ENCODE data around the gene ELAVL2. TPM values are rescaled to one million over a fixed set of nuclear protein-coding genes. Genes with fewer than 3 reads are reported as not detected.

Gene ELAVL2
- total RNA-seq, 1 donor from 2014 or later: 0.15 TPM

- DNase-seq (ENCODE audit: low read depth): peak; percentile 63
Observed at GRCh38 chr9:23769307-23769935, 56.6 kb downstream of the ELAVL2 start.

GRCh38 chr9:23768861-23769260 lies 57.2 kb downstream of the ELAVL2 start:
- DNase-seq (ENCODE audit: low read depth): no peak

DNA sequence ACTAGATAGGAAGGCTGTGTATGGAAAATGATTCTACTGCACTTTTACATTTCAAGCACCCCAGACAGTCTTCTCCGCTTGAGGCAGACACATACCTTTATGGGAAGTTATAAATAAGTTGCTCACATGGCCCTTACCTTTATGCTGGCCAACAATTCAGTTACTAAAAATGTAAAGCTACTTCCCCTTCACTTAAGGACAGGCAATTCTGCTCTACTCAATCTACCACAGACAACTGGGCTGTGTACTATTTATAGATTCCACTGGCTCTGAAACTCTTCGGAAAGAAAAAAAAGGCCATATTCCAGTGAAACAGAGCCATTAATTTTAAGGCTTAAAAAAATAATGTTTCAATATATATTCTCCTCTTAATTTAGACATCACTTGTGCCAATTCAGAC lies 59.4 kb downstream of the ELAVL2 start:
- no peak for DNase-seq (ENCODE audit: low read depth)

- no peak for DNase-seq (ENCODE audit: low read depth)
Observed at GRCh38 chr9:23765561-23765960, 60.5 kb downstream of the ELAVL2 start.

GRCh38 chr9:23764219-23764618 lies 61.8 kb downstream of the ELAVL2 start:
- no peak for DNase-seq (ENCODE audit: low read depth)

DNA sequence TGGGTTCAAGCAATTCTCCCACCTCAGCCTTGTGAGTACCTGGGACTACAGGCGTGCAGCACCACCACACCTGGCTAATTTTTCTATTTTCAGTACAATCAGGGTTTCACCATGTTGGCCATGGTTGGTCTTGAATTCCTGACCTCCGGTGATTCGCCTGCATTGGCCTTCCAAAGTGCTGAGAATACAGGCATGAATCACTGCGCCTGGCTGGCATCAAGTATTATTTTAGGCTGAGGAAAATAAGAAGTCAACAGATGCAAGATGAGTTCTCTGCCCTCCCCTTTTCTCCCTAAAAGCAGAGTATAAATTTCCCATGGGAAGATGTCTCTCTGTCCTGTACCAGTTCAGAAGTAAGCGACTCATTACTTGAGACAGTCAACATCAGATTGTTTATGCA lies 71.5 kb downstream of the ELAVL2 start:
- no peak for DNase-seq (ENCODE audit: low read depth)

GRCh38 chr9:23752859-23753258 lies 73.2 kb downstream of the ELAVL2 start:
- DNase-seq (ENCODE audit: low read depth): no peak

GRCh38 chr9:23751633-23752032 lies 74.4 kb downstream of the ELAVL2 start:
- no peak for DNase-seq (ENCODE audit: low read depth)

- DNase-seq (ENCODE audit: low read depth): no peak
Observed at GRCh38 chr9:23750808-23751207, 75.2 kb downstream of the ELAVL2 start.

DNA sequence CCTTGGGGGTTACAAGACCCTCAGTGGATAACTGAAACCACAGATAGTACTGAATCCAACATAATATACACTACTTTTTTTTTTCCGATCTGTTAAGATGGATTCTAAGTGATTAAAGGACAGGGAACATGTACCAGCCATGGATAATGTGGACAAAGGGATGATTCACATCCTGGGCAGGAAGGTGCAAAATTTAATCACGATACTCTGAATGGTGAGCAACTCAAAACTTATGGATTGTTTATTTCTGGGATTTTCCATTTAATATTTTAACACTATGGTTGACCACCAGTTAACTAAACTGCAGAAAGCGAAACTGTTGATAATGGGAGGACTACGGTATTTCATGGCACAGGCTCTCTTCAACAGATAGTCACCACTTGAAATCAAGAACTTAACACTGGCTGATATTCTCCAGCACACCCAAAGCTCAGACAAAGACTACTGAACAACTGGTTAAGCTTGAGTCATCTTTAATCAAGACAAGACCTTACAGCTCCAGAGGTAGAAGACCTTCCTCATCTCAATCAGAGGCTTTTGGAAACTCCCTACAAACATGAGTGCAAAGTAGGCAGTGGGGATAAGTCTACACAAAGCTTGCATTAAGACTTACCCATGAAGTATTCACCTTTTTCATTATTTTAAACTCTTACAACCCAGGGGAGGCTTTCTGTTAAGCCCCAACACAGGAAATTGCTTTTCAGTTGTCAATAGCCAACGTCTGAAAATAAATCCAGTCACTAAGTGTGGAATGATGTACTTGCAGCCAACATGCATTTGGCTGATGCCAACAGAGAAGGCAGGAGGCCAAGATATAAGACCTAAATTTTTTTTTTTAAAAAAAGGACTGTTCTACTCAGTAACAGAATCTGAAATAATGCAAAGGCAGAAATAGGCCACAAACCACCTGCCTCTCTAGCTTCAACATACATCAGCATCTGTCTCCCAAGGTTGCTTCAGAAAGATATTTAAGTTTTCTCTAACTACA lies 78.7 kb downstream of the ELAVL2 start:
- no peak for DNase-seq (ENCODE audit: low read depth)

DNA sequence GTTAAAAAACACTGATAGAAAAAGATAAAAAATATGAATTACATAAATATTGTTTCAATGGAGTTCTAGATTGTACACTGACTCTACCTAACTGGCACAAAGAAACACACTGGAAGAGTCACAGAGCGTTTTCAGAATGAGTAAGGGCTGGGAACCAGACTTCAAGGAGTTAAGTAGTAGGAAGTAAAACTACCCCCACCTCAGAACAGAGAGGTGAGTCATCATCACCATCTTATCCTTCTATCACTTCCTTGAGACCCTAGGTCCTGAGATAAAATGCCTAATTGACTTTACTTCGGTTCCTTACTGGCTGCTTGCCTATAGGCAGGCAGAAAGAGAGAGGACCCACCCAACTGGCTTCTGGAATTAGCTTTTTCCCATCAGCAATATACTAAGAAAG lies 79.7 kb downstream of the ELAVL2 start:
- DNase-seq (ENCODE audit: low read depth): no peak

DNA sequence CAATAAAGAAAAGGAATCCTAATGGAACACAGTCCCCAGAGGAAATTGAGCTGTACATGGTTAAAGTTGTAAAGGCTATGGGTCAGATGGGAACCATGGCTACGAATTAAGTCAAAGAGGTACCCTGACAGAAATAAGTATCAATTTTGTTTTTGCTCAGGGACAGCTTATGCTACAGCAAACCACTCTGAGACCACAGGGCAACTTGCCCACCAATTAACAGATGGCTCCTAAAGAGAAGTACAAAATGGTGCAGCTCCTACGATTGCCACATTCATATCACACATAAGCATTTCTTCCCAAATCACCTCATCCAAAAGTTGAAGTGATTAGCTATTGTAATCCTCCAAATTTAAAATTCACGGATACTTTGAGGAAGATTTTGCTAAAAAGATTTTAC lies 83.0 kb downstream of the ELAVL2 start:
- no peak for DNase-seq (ENCODE audit: low read depth)

DNA sequence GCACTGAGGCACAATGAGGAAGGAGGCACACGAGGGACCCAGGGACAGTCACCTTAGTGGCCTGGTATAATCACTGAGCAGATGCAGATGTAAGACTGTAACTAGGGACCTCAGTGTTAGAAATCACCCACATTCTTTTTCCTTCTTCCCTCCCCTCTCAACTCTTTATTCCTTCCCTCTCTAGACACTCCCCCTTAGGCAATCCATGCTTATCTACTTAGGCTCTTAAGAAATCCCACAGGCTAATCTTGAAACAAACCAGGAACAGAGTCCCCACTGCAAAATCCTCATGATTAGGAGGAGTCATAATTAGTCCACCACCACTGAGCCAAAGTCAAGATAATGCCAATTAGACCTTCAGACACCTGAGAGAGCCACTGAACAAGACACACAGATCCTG lies 84.7 kb downstream of the ELAVL2 start:
- DNase-seq (ENCODE audit: low read depth): no peak

DNA sequence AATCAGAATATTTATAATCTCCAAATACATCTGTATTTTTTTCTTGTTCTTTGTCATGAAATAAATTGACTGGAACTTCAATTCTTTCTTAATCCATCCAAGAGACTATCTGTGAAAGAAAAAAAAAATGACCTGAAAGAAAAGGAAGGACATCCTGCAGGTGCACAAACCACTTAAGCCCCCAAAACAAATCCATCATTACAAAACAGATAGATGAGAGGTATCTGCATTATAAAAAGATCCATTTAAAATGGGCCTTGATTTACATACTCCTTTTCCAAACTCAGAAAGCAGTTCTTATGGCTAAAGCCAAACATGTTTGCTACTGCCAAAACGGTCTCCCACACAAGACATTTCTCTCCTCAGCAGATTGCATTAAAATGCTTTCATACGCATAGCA lies 85.5 kb downstream of the ELAVL2 start:
- no peak for DNase-seq (ENCODE audit: low read depth)

GRCh38 chr9:23739753-23740152 lies 86.3 kb downstream of the ELAVL2 start:
- DNase-seq (ENCODE audit: low read depth): no peak

DNA sequence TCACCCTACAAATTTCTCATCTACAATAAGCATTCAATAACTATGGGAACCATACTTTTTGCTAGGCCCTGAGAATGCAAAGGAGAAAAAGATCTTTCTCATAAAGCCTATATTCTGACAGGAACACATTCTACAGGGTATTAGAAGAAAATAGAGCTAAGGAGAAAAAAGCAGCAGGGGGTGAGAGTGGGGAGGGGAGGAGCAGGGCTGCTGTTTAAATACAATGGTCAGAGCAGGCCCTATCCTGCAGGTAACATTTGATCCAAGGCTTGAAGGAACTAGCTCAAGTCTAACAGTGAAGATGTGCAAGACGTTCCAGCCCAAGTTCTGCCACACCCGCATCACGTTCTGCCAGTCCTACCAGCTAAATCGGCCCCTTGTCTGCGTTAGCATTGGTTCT lies 89.7 kb downstream of the ELAVL2 start:
- DNase-seq (ENCODE audit: low read depth): no peak

DNA sequence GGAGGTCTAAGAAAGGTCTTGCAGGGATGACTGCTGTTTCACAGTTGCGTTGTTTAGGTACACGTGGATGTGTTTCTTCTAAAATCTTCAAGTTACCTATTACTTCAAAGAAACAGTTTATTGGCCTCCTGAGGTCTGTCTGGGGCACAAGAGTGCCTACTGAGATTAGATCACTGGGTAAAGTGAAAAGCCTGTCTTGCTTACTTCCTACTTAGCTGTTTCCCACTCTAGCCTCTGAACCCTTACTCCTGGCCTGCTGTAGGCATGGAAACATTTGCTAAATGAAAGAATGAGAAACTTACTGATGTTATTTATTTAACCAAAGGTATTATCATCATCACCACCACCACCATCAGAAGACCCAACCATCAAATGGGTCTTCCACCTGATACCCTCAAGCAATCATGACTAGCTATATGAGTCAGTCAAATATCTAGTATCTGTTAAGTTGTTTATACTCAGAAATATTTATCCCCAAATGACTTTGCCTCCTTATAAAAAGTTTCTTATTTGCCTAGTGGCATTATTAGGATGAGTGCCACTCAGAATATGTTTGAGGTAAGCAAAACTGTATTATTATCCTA lies 92.5 kb downstream of the ELAVL2 start:
- no peak for DNase-seq (ENCODE audit: low read depth)

DNA sequence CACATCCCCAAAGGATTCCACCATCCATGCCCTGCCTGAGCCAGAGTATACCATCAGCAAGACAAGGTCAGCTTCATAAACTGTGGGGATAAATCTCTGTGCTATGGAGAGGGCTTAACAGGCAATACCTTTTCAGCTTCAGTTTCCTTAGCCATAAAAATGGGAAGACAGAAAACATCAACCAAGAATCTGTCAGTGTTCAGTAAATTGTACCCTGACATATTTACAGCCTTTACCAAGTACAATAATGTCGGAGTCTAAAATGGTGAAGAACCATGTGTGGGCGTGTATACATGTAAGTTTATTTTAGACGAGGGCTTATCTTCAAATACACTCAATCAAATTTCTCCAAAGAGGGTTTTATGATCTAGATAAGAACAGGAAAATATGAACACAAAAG lies 94.7 kb downstream of the ELAVL2 start:
- no peak for DNase-seq (ENCODE audit: low read depth)

- DNase-seq (ENCODE audit: low read depth): no peak
Observed at GRCh38 chr9:23730364-23730763, 95.7 kb downstream of the ELAVL2 start.

GRCh38 chr9:23728736-23729135 lies 97.3 kb downstream of the ELAVL2 start:
- DNase-seq (ENCODE audit: low read depth): no peak

DNA sequence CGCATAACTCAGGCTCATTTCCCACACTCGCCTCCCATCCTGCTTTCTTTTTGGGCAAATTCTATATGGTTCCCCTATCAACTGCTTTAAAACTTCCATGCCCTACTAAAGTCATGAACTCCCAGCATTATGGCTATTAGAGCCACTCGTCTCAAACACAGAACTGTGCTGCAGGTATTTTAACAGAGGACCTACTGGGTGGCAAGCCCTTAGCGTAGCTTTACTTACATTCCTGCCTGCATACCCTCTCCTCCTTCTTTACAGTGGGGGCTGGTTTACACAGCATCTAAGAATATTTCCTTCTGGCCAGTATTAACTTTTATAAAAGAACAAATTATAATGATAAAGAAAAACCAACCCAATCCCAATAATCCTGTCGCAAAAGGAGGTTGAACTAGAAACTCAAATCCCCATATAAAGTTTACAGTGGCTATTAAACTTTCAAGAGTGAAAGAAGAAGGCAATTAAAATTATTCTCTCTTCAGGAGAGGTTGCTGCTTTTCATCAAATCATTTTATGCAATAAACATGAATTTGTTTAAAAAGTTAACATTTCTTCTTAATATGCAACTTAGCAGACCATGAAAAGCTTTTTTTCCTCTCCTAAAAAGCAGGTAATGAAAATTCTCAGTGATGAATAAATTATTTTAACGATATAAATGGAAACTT lies 100.6 kb downstream of the ELAVL2 start:
- DNase-seq (ENCODE audit: low read depth): no peak

GRCh38 chr9:23723672-23724071 lies 102.4 kb downstream of the ELAVL2 start:
- DNase-seq (ENCODE audit: low read depth): no peak
